H1 (cell line): ENCODE results near the gene PLXNB2. TPM values are rescaled to one million over a fixed set of nuclear protein-coding genes. Genes with fewer than 3 reads are reported as not detected.

Experiments
- CTCF ChIA-PET: fragments of 300-600 bp; sonication (Branson Sonifier 250); formaldehyde crosslinking; loops from one replicate; lab custom pipeline; 2021; ENCODE audit not compliant: partially characterized antibody; lab: Charles Lee
- POLR2A ChIA-PET: fragments of 300-600 bp; sonication (Branson Sonifier 250); formaldehyde crosslinking; loops from one replicate; lab custom pipeline; 2021; ENCODE audit warnings: inconsistent platforms; ENCODE audit not compliant: partially characterized antibody; lab: Charles Lee
- DNase-seq, 2 experiments: peaks; one replicate each; pipeline versions ENCODE4 v3.0.0 to v3.0.0-alpha.2; 2010 to 2022; ENCODE audit warnings: low spot score in 2 of 2, low read depth in 1 of 2, mixed read lengths in 1 of 2
- FAIRE-seq: peaks from 2 replicates; lab custom pipeline; 2011; peaks lifted over from hg19 to GRCh38; lab: Jason Lieb, UNC
- H2AFZ ChIP-seq: 2 replicates; pipeline ENCODE4 v1.8.1; 2012; ENCODE audit warnings: low read length, inconsistent platforms
- H2AK5ac ChIP-seq: 2 replicates; pipeline ENCODE4 v1.6.1; 2013; ENCODE audit warnings: low read depth, low read length
- H2BK120ac ChIP-seq: replicated peaks from 2 replicates; pipeline ENCODE3; 2013; ENCODE audit warnings: low read depth, low read length, inconsistent platforms
- H2BK12ac ChIP-seq: 2 replicates; pipeline ENCODE4 v1.6.1; 2013; ENCODE audit warnings: low read depth, low read length
- H2BK15ac ChIP-seq: 2 replicates; pipeline ENCODE4 v1.6.1; 2013; ENCODE audit warnings: low read length
- H2BK20ac ChIP-seq: 2 replicates; pipeline ENCODE4 v1.6.1; 2013; ENCODE audit warnings: low read length
- H2BK5ac ChIP-seq: 2 replicates; pipeline ENCODE4 v1.6.1; 2013; ENCODE audit warnings: low read depth, low read length
- H3K14ac ChIP-seq: 2 replicates; pipeline ENCODE4 v1.6.1; 2013; ENCODE audit warnings: inconsistent platforms; ENCODE audit not compliant: insufficient read length
- H3K18ac ChIP-seq: 2 replicates; pipeline ENCODE4 v1.6.1; 2013; ENCODE audit warnings: low read length; ENCODE audit errors: extremely low read depth
- H3K23ac ChIP-seq: 2 replicates; pipeline ENCODE4 v1.6.1; 2013; ENCODE audit warnings: inconsistent platforms; ENCODE audit not compliant: insufficient read length
- H3K23me2 ChIP-seq: 2 replicates; pipeline ENCODE4 v1.6.1; 2013; ENCODE audit warnings: low read depth, low read length
- H3K27ac ChIP-seq: 2 replicates; pipeline ENCODE4 v1.6.1; 2011; ENCODE audit warnings: low read depth, low read length, inconsistent platforms
- H3K27me3 ChIP-seq, 4 experiments: replicated peaks in 1 of 4; 1 replicate in 1 of 4; 2 replicates in 3 of 4; pipeline versions ENCODE4 v1.6.1 to v1.8.1; 2011 to 2013; ENCODE audit warnings: low read length in 3 of 4, mild to moderate bottlenecking in 3 of 4, inconsistent platforms in 2 of 4, mixed read lengths in 2 of 4, moderate library complexity in 1 of 4; ENCODE audit not compliant: control insufficient read depth in 3 of 4, insufficient read depth in 3 of 4; ENCODE audit errors: extremely low read depth in 1 of 4
- H3K36me3 ChIP-seq, 4 experiments: 2 replicates each; pipeline versions ENCODE4 v1.6.1 to v1.8.1; 2011 to 2013; ENCODE audit warnings: mild to moderate bottlenecking in 4 of 4, low read length in 3 of 4, moderate library complexity in 2 of 4, control low read depth in 1 of 4, inconsistent platforms in 1 of 4; ENCODE audit not compliant: insufficient read depth in 4 of 4, control insufficient read depth in 2 of 4
- H3K4ac ChIP-seq: replicated peaks from 2 replicates; pipeline ENCODE3; 2013; ENCODE audit warnings: low read length, low read depth, mixed read lengths, inconsistent platforms; ENCODE audit not compliant: insufficient read length
- H3K4me1 ChIP-seq, 4 experiments: replicated peaks in 1 of 4; 1 replicate in 1 of 4; 2 replicates in 3 of 4; pipeline versions ENCODE4 v1.6.1 to v1.8.1; 2011 to 2013; ENCODE audit warnings: low read length in 3 of 4, inconsistent platforms in 2 of 4, mixed read lengths in 1 of 4; ENCODE audit not compliant: insufficient read depth in 4 of 4, control insufficient read depth in 3 of 4
- H3K4me2 ChIP-seq, 2 experiments: 2 replicates each; pipeline versions ENCODE4 v1.6.1 to v1.8.1; 2011 to 2013; ENCODE audit warnings: low read depth in 2 of 2, low read length in 2 of 2, control low read depth in 1 of 2, inconsistent platforms in 1 of 2, mild to moderate bottlenecking in 1 of 2; ENCODE audit not compliant: insufficient read depth in 1 of 2
- H3K4me3 ChIP-seq, 4 experiments: fragments of 200-600, 300-600 bp in 1 of 4; sonication (generic), shearing (Covaris generic), sonication (Bioruptor Twin) in 1 of 4; 2 replicates each; pipeline versions ENCODE4 v1.5.1 to v1.8.1; 2011 to 2016; ENCODE audit warnings: low read length in 4 of 4, low read depth in 3 of 4, control low read depth in 2 of 4, inconsistent platforms in 2 of 4, mild to moderate bottlenecking in 2 of 4, mixed read lengths in 1 of 4, moderate library complexity in 1 of 4; ENCODE audit not compliant: insufficient read depth in 2 of 4; ENCODE audit errors: extremely low read depth in 1 of 4
- H3K56ac ChIP-seq: replicated peaks from 2 replicates; pipeline ENCODE3; 2013; ENCODE audit warnings: low read depth, mild to moderate bottlenecking, mixed read lengths, low read length, inconsistent platforms; ENCODE audit not compliant: insufficient read length
- H3K79me1 ChIP-seq: 2 replicates; pipeline ENCODE4 v1.6.1; 2013; ENCODE audit warnings: low read depth, low read length, control low read depth
- H3K79me2 ChIP-seq, 2 experiments: 2 replicates each; pipeline versions ENCODE4 v1.6.1 to v1.8.1; 2012 to 2013; ENCODE audit warnings: low read length in 2 of 2, mild to moderate bottlenecking in 2 of 2, inconsistent platforms in 1 of 2; ENCODE audit not compliant: insufficient read depth in 2 of 2, control insufficient read depth in 1 of 2
- H3K9ac ChIP-seq, 4 experiments: replicated peaks in 1 of 4; 1 replicate in 1 of 4; 2 replicates in 3 of 4; pipeline versions ENCODE4 v1.6.1 to v1.8.1; 2011 to 2013; ENCODE audit warnings: low read depth in 3 of 4, low read length in 3 of 4, control low read depth in 2 of 4, mild to moderate bottlenecking in 2 of 4, moderate library complexity in 2 of 4, inconsistent platforms in 1 of 4; ENCODE audit errors: extremely low read depth in 1 of 4
- H3K9me3 ChIP-seq, 2 experiments: 2 replicates each; pipeline versions ENCODE4 v1.6.1 to v1.8.1; 2012 to 2013; ENCODE audit warnings: mild to moderate bottlenecking in 2 of 2, moderate library complexity in 2 of 2, control low read depth in 1 of 2, inconsistent platforms in 1 of 2, low read depth in 1 of 2, low read length in 1 of 2, mixed read lengths in 1 of 2; ENCODE audit not compliant: insufficient read depth in 2 of 2
- H4K20me1 ChIP-seq, 2 experiments: replicated peaks in 1 of 2; 2 replicates each; pipeline versions ENCODE3 to v1.8.1; 2011 to 2013; ENCODE audit warnings: inconsistent platforms in 2 of 2, low read length in 2 of 2, mild to moderate bottlenecking in 1 of 2; ENCODE audit not compliant: insufficient read depth in 2 of 2, control insufficient read depth in 1 of 2
- H4K5ac ChIP-seq: 2 replicates; pipeline ENCODE4 v1.6.1; 2013; ENCODE audit warnings: low read length, low read depth, mixed read lengths, inconsistent platforms; ENCODE audit not compliant: insufficient read length
- H4K8ac ChIP-seq: 2 replicates; pipeline ENCODE4 v1.8.0; 2013; ENCODE audit warnings: mild to moderate bottlenecking, moderate library complexity, low read length, inconsistent platforms; ENCODE audit not compliant: insufficient read depth; ENCODE audit errors: extremely low read depth
- H4K91ac ChIP-seq: replicated peaks from 2 replicates; pipeline ENCODE3; 2013; ENCODE audit warnings: low read length, mixed read lengths, inconsistent platforms; ENCODE audit not compliant: insufficient read length
- ATF2 ChIP-seq: IDR thresholded peaks from 2 replicates; pipeline ENCODE4 v1.6.1; 2012; ENCODE audit warnings: low read length, inconsistent platforms
- CTBP2 ChIP-seq: IDR thresholded peaks from 2 replicates; pipeline ENCODE4 v1.7.0; 2011; ENCODE audit warnings: borderline replicate concordance, mild to moderate bottlenecking, moderate library complexity, mixed read lengths, low read length; ENCODE audit not compliant: insufficient read depth, insufficient read length
- CTCF ChIP-seq, 3 experiments: IDR thresholded peaks; 1 replicate in 2 of 3; 2 replicates in 1 of 3; pipeline versions ENCODE4 v1.5.1 to v1.6.1; 2011; ENCODE audit warnings: low read length in 3 of 3, mild to moderate bottlenecking in 3 of 3, inconsistent platforms in 2 of 3, low read depth in 1 of 3, moderate library complexity in 1 of 3; ENCODE audit not compliant: insufficient read depth in 1 of 3; ENCODE audit errors: control extremely low read depth in 1 of 3
- EGR1 ChIP-seq: IDR thresholded peaks from 2 replicates; pipeline ENCODE4 v1.6.1; 2011; ENCODE audit warnings: low read depth, low read length, borderline replicate concordance
- JUN ChIP-seq: IDR thresholded peaks from 2 replicates; pipeline ENCODE4 v1.6.1; 2011; ENCODE audit warnings: low read depth, mild to moderate bottlenecking, improper control_type of control experiment, low read length
- JUND ChIP-seq: IDR thresholded peaks from 2 replicates; pipeline ENCODE4 v1.6.1; 2011; ENCODE audit warnings: mild to moderate bottlenecking, improper control_type of control experiment, low read length
- KDM5A ChIP-seq: fragments of 200-600 bp; IDR thresholded peaks from 2 replicates; pipeline ENCODE4 v1.7.1; 2012; ENCODE audit warnings: mild to moderate bottlenecking, low read length, inconsistent platforms, mixed read lengths
- RBBP5 ChIP-seq: IDR thresholded peaks from 2 replicates; pipeline ENCODE4 v1.7.1; 2012; ENCODE audit warnings: low read depth, mild to moderate bottlenecking, inconsistent platforms, low read length, moderate library complexity, borderline replicate concordance
- SIRT6 ChIP-seq: IDR thresholded peaks from one replicate; pipeline ENCODE4 v1.7.1; 2012; ENCODE audit warnings: low read length, inconsistent platforms
- TEAD4 ChIP-seq: IDR thresholded peaks from 2 replicates; pipeline ENCODE4 v1.6.1; 2012; ENCODE audit warnings: low read depth, low read length, inconsistent platforms, mixed read lengths
- WGBS, 2 experiments: shearing (Covaris generic) in 1 of 2; methylation state at CpG; one replicate each; pipeline versions ENCODE4 v1.1.6 to v1.1.7; 2013 to 2015; ENCODE audit warnings: low lambda C conversion rate in 2 of 2, mixed read lengths in 2 of 2, inconsistent platforms in 1 of 2, low coverage in 1 of 2, missing lambda C conversion rate in 1 of 2; ENCODE audit not compliant: insufficient replicate concordance in 2 of 2, insufficient coverage in 1 of 2, insufficient read length in 1 of 2; ENCODE audit errors: extremely low coverage in 1 of 2, missing lambda C conversion rate in 1 of 2; 5-methylcytosine and 5-hydroxymethylcytosine counted together
- polyA plus RNA-seq, 7 experiments: library from polyadenylated mRNA; depleted of rRNA in 3 of 7; stranded (reverse) in 5 of 7; unstranded in 2 of 7; fragments of >200 nt in 5 of 7; fragments of 200-250 nt in 2 of 7; gene quantifications; 1 replicate in 5 of 7; 2 replicates in 1 of 7; 4 replicates in 1 of 7; pipeline versions ENCODE4 v1.2.1 to v1.2.3, GENCODE V29; 2011 to 2013; ENCODE audit warnings: missing spikeins in 2 of 7, mixed read lengths in 2 of 7
- total RNA-seq: library from RNA; stranded (reverse); fragmentation: NEBNext Ultra II Directional; extraction: Animal tissue kit (Norgen Biotek cat#: 25700); gene quantifications from 2 replicates; pipeline ENCODE4 v1.2.1, GENCODE V29; 2021

PLXNB2 gene
- total and polyA plus RNA-seq, 2 of the 8 experiments (the other 6 are each of a cell fraction or from before 2014, with no cell fraction given): 58.3 to 92.8 TPM

GRCh38 chr22:50255607-50256006, 51.8 kb downstream of the PLXNB2 start:
- POLR2A ChIA-PET: interaction anchor here (1.1 kb wide), 1 partner anchor 63 kb away, joined by 3 read pairs; no protein-coding TSS in a partner anchor
- no peak overlapping the region for H3K9ac ChIP-seq
- H3K27me3 ChIP-seq: peaks cover 1 to 7% (median 6%) of the 10 kb centered on the region in 4 experiments; a peak in 6 of 7 replicates
- H3K4me2 ChIP-seq: no peak overlapping the region
- WGBS, 2 experiments: 92% methylated on average over 16 of the region's 17 CpGs; no CpG with 5 or more reads in 1 of the 2 experiments
- no peak for FAIRE-seq
- H2BK12ac ChIP-seq: no peak overlapping the region
- no peaks in the 10 kb centered on the region for H3K9me3 ChIP-seq
- peaks cover 9% of the 10 kb centered on the region; the same call in 1 of the 2 replicates for H3K23me2 ChIP-seq
- no peak overlapping the region for H3K23ac ChIP-seq
- peaks cover 0 to 4% (median 3%) of the 10 kb centered on the region in 4 experiments; a peak in 4 of 7 replicates for H3K4me1 ChIP-seq
- H4K8ac ChIP-seq: no peak overlapping the region
- H2BK120ac ChIP-seq: no peak overlapping the region
- no peak overlapping the region for H2AK5ac ChIP-seq
- H2BK20ac ChIP-seq: no peak overlapping the region
- no peaks in the 10 kb centered on the region for H3K79me1 ChIP-seq
- no peak overlapping the region for H2AFZ ChIP-seq
- no peak overlapping the region for H3K4me3 ChIP-seq
- DNase-seq: no peak
- no peak overlapping the region for H4K91ac ChIP-seq
- H3K36me3 ChIP-seq: no peaks in the 10 kb centered on the region
- CTCF ChIA-PET: interaction anchor here (1.3 to 1.4 kb wide), 2 partner anchors 85 to 86 kb away, joined by 3 to 7 read pairs; no protein-coding TSS in a partner anchor
- no peak overlapping the region for H3K18ac ChIP-seq
- peaks cover 5 to 12% of the 10 kb centered on the region in 2 experiments for H4K20me1 ChIP-seq
- H3K14ac ChIP-seq: no peak overlapping the region
- no peak overlapping the region for H3K4ac ChIP-seq
- H2BK5ac ChIP-seq: no peak overlapping the region
- no peak overlapping the region for H4K5ac ChIP-seq
- H3K56ac ChIP-seq: no peak overlapping the region
- H3K79me2 ChIP-seq: no peaks in the 10 kb centered on the region
- no peak overlapping the region for H3K27ac ChIP-seq
- H2BK15ac ChIP-seq: no peak overlapping the region
- TF ChIP-seq CTBP2 (no peak), RBBP5 (no peak), CTCF (IDR thresholded peaks at IDR 0.05; ENCODE audit: control extremely low read depth in 1 of 3, insufficient read depth in 1 of 3, low read depth in 1 of 3, low read length in 3 of 3) (no peak), SIRT6 (no peak), JUND (no peak), TEAD4 (no peak), EGR1 (no peak), KDM5A (no peak), JUN (no peak), ATF2 (no peak)
